ENCODE results near the gene RC3H2.

GRCh38 chr9:122951056-122951455 lies 45.9 kb upstream of the RC3H2 start:
- TF ChIP-seq, protein P1, sequence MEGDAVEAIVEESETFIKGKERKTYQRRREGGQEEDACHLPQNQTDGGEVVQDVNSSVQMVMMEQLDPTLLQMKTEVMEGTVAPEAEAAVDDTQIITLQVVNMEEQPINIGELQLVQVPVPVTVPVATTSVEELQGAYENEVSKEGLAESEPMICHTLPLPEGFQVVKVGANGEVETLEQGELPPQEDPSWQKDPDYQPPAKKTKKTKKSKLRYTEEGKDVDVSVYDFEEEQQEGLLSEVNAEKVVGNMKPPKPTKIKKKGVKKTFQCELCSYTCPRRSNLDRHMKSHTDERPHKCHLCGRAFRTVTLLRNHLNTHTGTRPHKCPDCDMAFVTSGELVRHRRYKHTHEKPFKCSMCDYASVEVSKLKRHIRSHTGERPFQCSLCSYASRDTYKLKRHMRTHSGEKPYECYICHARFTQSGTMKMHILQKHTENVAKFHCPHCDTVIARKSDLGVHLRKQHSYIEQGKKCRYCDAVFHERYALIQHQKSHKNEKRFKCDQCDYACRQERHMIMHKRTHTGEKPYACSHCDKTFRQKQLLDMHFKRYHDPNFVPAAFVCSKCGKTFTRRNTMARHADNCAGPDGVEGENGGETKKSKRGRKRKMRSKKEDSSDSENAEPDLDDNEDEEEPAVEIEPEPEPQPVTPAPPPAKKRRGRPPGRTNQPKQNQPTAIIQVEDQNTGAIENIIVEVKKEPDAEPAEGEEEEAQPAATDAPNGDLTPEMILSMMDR (conservative IDR thresholded peaks at IDR 0.05 in 1 of 2, IDR thresholded peaks at IDR 0.05 in 1 of 2; ENCODE audit: low read depth in 1 of 2, low read length in 2 of 2) = no peak
- no peak for TF ChIP-seq EZH2 (IDR thresholded peaks at IDR 0.05; ENCODE audit: low read length, missing control alignments)
